ENCODE data around the gene F11R.

DNA sequence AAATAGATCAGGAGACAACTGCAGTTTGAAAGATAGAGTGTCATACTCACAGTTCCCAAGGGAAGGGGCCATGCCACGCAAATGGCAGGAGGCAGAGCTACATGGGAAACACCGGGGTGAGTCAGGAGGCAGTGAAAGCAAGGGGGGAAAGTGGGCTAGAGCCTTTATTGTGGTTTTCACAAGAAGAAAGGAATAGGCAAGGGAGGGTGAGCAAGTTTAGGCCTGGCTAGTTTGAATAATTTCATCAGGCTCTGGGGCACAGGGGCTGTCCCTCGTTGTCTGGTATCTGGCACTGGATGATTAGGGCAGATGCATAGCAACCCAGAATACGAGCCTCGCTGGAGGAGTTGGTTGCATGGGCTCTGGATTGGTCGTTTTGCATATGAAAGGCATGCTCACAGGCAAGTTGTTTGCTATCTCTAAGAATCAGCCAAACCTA lies 49.3 kb downstream of the F11R start:
- no peak for TF ChIP-seq POLR2A (IDR thresholded peaks at IDR 0.05)
- TF ChIP-seq, protein P1, sequence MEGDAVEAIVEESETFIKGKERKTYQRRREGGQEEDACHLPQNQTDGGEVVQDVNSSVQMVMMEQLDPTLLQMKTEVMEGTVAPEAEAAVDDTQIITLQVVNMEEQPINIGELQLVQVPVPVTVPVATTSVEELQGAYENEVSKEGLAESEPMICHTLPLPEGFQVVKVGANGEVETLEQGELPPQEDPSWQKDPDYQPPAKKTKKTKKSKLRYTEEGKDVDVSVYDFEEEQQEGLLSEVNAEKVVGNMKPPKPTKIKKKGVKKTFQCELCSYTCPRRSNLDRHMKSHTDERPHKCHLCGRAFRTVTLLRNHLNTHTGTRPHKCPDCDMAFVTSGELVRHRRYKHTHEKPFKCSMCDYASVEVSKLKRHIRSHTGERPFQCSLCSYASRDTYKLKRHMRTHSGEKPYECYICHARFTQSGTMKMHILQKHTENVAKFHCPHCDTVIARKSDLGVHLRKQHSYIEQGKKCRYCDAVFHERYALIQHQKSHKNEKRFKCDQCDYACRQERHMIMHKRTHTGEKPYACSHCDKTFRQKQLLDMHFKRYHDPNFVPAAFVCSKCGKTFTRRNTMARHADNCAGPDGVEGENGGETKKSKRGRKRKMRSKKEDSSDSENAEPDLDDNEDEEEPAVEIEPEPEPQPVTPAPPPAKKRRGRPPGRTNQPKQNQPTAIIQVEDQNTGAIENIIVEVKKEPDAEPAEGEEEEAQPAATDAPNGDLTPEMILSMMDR (IDR thresholded peaks at IDR 0.05), result no peak

Data from right lobe of liver (tissue), 4 donors.